WTC11 (cell line): ENCODE data around the gene ADGRB2. TPM values are rescaled to one million over a fixed set of nuclear protein-coding genes. Genes with fewer than 3 reads are reported as not detected.

Experiments used
- ATAC-seq: fragments of 200-7000 bp; cut with Tn5 transposase; 2 replicates; pipeline ENCODE4 v1.10.0; 2021; ENCODE audit warnings: mild to moderate bottlenecking, moderate library complexity
- CTCF ChIA-PET: fragments of 300-600 bp; sonication (Branson Sonifier 250); formaldehyde crosslinking; loops from one replicate; lab custom pipeline; 2021; ENCODE audit warnings: antibody characterized with exemption; lab: Charles Lee
- POLR2A ChIA-PET: fragments of 350-600 bp; sonication (Branson Sonifier 250); formaldehyde crosslinking; loops from one replicate; lab custom pipeline; 2021; ENCODE audit warnings: antibody characterized with exemption; lab: Charles Lee
- DNase-seq: peaks from one replicate; pipeline ENCODE4 v3.0.0; 2021; ENCODE audit warnings: low spot score
- H3K27ac Mint-ChIP-seq: 2 replicates; pipeline ENCODE4 v1.8.0; 2021; ENCODE audit warnings: mixed read lengths
- H3K27me3 Mint-ChIP-seq: 2 replicates; pipeline ENCODE4 v1.8.0; 2021; ENCODE audit warnings: low read depth, mild to moderate bottlenecking, moderate library complexity, mixed read lengths
- H3K36me3 Mint-ChIP-seq: 2 replicates; pipeline ENCODE4 v1.8.0; 2021; ENCODE audit warnings: mixed read lengths
- H3K4me1 Mint-ChIP-seq: 2 replicates; pipeline ENCODE4 v1.8.0; 2022; ENCODE audit warnings: mixed read lengths
- H3K4me3 Mint-ChIP-seq: 2 replicates; pipeline ENCODE4 v1.8.0; 2021; ENCODE audit warnings: mild to moderate bottlenecking, moderate library complexity, mixed read lengths
- H3K9me3 Mint-ChIP-seq: 2 replicates; pipeline ENCODE4 v1.8.0; 2021; ENCODE audit warnings: mixed read lengths
- AFF4 ChIP-seq: sonication (generic); formaldehyde crosslinking; IDR thresholded peaks from 2 replicates; pipeline ENCODE4 v1.8.1; 2023; ENCODE audit warnings: mild to moderate bottlenecking, missing genetic modification reagents, borderline replicate concordance
- CBFB ChIP-seq: sonication (generic); formaldehyde crosslinking; IDR thresholded peaks from 2 replicates; pipeline ENCODE4 v1.8.1; 2022; ENCODE audit warnings: mild to moderate bottlenecking, low read depth, missing genetic modification reagents
- EMX1 ChIP-seq: fragments of 250-450 bp; sonication (Bioruptor Pico); IDR thresholded peaks from 2 replicates; pipeline ENCODE4 v1.8.0; 2021; ENCODE audit warnings: mild to moderate bottlenecking
- ETV6 ChIP-seq: sonication (generic); formaldehyde crosslinking; IDR thresholded peaks from 2 replicates; pipeline ENCODE4 v1.8.1; 2022; ENCODE audit warnings: mild to moderate bottlenecking, missing genetic modification reagents
- HMGXB4 ChIP-seq: sonication (generic); formaldehyde crosslinking; IDR thresholded peaks from 2 replicates; pipeline ENCODE4 v1.8.1; 2023; ENCODE audit warnings: mild to moderate bottlenecking, moderate library complexity, missing genetic modification reagents
- NR1H2 ChIP-seq: sonication (generic); formaldehyde crosslinking; IDR thresholded peaks from 2 replicates; pipeline ENCODE4 v1.9.0; 2021; ENCODE audit warnings: mild to moderate bottlenecking, moderate library complexity, missing genetic modification reagents
- RORB ChIP-seq: fragments of 250-450 bp; sonication (Bioruptor Pico); IDR thresholded peaks from 2 replicates; pipeline ENCODE4 v1.9.0; 2021; ENCODE audit warnings: mild to moderate bottlenecking
- SP1 ChIP-seq: sonication (generic); formaldehyde crosslinking; conservative IDR thresholded peaks from 2 replicates; pipeline ENCODE4 v1.8.1; 2022; ENCODE audit warnings: missing genetic modification reagents
- USF2 ChIP-seq: sonication (generic); formaldehyde crosslinking; IDR thresholded peaks from 2 replicates; pipeline ENCODE4 v1.8.1; 2023; ENCODE audit warnings: mild to moderate bottlenecking, missing genetic modification reagents, moderate library complexity
- ZBTB21 ChIP-seq: sonication (generic); formaldehyde crosslinking; IDR thresholded peaks from 2 replicates; pipeline ENCODE4 v1.8.1; 2023; ENCODE audit warnings: mild to moderate bottlenecking, missing genetic modification reagents, borderline replicate concordance
- ZNF263 ChIP-seq: sonication (generic); formaldehyde crosslinking; IDR thresholded peaks from 2 replicates; pipeline ENCODE4 v1.8.1; 2022; ENCODE audit warnings: low read depth, mild to moderate bottlenecking, moderate library complexity, missing genetic modification reagents
- ZNF281 ChIP-seq: sonication (generic); formaldehyde crosslinking; IDR thresholded peaks from 2 replicates; pipeline ENCODE4 v1.8.0; 2023; ENCODE audit warnings: mild to moderate bottlenecking, missing genetic modification reagents
- ZNF317 ChIP-seq: sonication (generic); formaldehyde crosslinking; IDR thresholded peaks from 2 replicates; pipeline ENCODE4 v1.8.1; 2023; ENCODE audit warnings: low read depth, mild to moderate bottlenecking, moderate library complexity, missing genetic modification reagents, borderline replicate concordance
- ZNF396 ChIP-seq: fragments of 250-450 bp; sonication (Bioruptor Pico); IDR thresholded peaks from 2 replicates; pipeline ENCODE4 v1.8.0; 2021; ENCODE audit warnings: mild to moderate bottlenecking, moderate library complexity, borderline replicate concordance
- ZNF512 ChIP-seq: sonication (generic); formaldehyde crosslinking; IDR thresholded peaks from 2 replicates; pipeline ENCODE4 v1.8.1; 2022; ENCODE audit warnings: missing genetic modification reagents, borderline replicate concordance
- total RNA-seq: library from RNA; stranded (reverse); gene quantifications from 3 replicates; pipeline ENCODE4 v1.2.3, GENCODE V29; 2021
- TF ChIP-seq, protein P1 (sequence below): sonication (generic); formaldehyde crosslinking; IDR thresholded peaks from 2 replicates; pipeline ENCODE4 v1.8.1; 2023; ENCODE audit warnings: mild to moderate bottlenecking, missing genetic modification reagents
- TF ChIP-seq, protein P2 (sequence below): sonication (generic); formaldehyde crosslinking; IDR thresholded peaks from 2 replicates; pipeline ENCODE4 v1.8.1; 2023; ENCODE audit warnings: mild to moderate bottlenecking, missing genetic modification reagents, moderate library complexity
- TF ChIP-seq, protein P3 (sequence below): fragments of 250-450 bp; sonication (Bioruptor Pico); IDR thresholded peaks from 2 replicates; pipeline ENCODE4 v1.9.0; 2021; ENCODE audit warnings: mild to moderate bottlenecking

Gene ADGRB2
- total RNA-seq, 1 experiment from 2014 or later: 39.3 TPM

- TF ChIP-seq AFF4: no peak
- no peak for TF ChIP-seq ZNF396 (CRISPR knock-in tag)
Measured at GRCh38 chr1:31688233-31688918, 75.8 kb downstream of the ADGRB2 start (continued).

DNA sequence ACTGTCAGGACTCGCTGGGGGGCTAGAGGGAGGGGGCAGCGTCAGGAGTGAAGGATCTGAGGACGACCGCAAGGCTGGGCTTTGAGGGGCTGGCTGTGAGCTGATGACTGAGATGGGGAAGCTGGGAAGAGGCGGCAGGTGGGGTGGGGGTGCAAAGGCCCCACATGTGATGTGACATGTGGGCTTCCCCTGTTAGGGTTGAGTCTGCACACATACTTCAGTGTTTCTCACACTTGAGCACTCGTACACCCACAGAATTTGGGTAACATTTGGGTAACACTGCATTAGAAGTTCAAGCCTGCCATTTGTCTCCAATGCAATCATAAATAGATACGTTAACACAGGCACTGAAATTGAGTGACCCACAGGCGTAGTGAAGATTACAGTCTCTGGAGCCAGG lies 76.5 kb downstream of the ADGRB2 start:
- ChIA-PET POLR2A (no interaction called here), CTCF (interaction anchor here (1.4 to 2.0 kb wide), 2 partner anchors 26 to 28 kb away, joined by 3 to 9 read pairs; no protein-coding TSS in a partner anchor)
- no peaks in the 10 kb centered on the region for H3K36me3 Mint-ChIP-seq
- no peak overlapping the region for H3K27ac Mint-ChIP-seq
- no peak overlapping the region for H3K4me3 Mint-ChIP-seq
- no peak for TF ChIP-seq ZNF317
- no peak for TF ChIP-seq NR1H2 (CRISPR knock-in tag)
- TF ChIP-seq, protein P1, sequence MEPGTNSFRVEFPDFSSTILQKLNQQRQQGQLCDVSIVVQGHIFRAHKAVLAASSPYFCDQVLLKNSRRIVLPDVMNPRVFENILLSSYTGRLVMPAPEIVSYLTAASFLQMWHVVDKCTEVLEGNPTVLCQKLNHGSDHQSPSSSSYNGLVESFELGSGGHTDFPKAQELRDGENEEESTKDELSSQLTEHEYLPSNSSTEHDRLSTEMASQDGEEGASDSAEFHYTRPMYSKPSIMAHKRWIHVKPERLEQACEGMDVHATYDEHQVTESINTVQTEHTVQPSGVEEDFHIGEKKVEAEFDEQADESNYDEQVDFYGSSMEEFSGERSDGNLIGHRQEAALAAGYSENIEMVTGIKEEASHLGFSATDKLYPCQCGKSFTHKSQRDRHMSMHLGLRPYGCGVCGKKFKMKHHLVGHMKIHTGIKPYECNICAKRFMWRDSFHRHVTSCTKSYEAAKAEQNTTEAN: no peak
- TF ChIP-seq ZNF512 (CRISPR knock-in tag): no peak
- no peak for TF ChIP-seq ETV6 (CRISPR knock-in tag)
- no peak for TF ChIP-seq RORB
- no peak for TF ChIP-seq ZNF281 (CRISPR knock-in tag)
- no peak for TF ChIP-seq USF2 (CRISPR knock-in tag)
- TF ChIP-seq, protein P2, sequence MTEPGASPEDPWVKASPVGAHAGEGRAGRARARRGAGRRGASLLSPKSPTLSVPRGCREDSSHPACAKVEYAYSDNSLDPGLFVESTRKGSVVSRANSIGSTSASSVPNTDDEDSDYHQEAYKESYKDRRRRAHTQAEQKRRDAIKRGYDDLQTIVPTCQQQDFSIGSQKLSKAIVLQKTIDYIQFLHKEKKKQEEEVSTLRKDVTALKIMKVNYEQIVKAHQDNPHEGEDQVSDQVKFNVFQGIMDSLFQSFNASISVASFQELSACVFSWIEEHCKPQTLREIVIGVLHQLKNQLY: no peak
- no peak for TF ChIP-seq EMX1 (CRISPR knock-in tag)
- TF ChIP-seq, protein P3, sequence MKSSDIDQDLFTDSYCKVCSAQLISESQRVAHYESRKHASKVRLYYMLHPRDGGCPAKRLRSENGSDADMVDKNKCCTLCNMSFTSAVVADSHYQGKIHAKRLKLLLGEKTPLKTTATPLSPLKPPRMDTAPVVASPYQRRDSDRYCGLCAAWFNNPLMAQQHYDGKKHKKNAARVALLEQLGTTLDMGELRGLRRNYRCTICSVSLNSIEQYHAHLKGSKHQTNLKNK (CRISPR knock-in tag): no peak
- no peak for TF ChIP-seq ZNF263
- no peak for TF ChIP-seq SP1 (CRISPR knock-in tag)
- no peak for TF ChIP-seq ZBTB21 (CRISPR knock-in tag)
- TF ChIP-seq HMGXB4: no peak
- TF ChIP-seq CBFB: no peak
- TF ChIP-seq, all 79 proteins: peak for 0
- H3K4me1 Mint-ChIP-seq: peaks cover 2% of the 10 kb centered on the region; the same call in 1 of the 2 replicates
- ATAC-seq (no peak), DNase-seq (no peak)
- H3K27me3 Mint-ChIP-seq: no peaks in the 10 kb centered on the region; the same call in 1 of the 2 replicates
- no peaks in the 10 kb centered on the region for H3K9me3 Mint-ChIP-seq
